Kasumi-1 (cell line): ENCODE measurements around the gene COLEC12.

Experiments used
- DNase-seq, 2 experiments: peaks; one replicate each; lab custom pipeline; 2025; lab: John Stamatoyannopoulos, UW

Gene COLEC12

DNA sequence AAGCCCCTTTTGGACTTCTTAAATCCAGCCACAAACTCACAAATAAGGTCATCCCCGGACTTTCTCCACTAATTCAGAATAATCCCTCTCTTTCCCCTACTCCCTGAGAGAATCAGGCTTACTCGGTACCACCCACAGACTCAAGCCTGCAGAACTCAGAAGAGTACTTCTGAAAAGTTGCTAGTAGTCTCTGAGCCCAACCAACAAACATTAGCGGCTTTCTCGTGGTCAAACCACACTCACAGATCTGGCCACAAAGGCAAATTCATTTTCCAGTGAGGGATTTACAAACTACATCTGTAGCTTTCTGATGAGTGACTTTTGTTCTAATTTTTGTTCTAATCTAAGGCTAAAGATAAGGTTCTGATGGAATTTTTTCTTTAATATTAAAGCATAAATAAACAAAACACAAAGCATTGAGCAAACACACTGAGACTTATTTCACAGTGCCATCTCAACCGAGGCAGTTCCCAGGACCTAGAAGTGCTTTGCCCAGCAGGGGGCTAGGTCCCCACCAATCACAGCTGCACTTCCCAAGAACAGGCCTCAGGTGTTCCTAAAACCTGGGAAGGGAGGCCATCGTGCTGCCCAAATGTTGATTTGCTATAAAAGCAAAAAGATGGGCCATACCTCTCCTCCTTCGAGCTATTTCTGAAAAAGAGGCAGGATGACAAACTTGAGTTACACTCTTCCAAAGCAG, 110.7 kb downstream of the COLEC12 start:
- no peak for DNase-seq

DNA sequence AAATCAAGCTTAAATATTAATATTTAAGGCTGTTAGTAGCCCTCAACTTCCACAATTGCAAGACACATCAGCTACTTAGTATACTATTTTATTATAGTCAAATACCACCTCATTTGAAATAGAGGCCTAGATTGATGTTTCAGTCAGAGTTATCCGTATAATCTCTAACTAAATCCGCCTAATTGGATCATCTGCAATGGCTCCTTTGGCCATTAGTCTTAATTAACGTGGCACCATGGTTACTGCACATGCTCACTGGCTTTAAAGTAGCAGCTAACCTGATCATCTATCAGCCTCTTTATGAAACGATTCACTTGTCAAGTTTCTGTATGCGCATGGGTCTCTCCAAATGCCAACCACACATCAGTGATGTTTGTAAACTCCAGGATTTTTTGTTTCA, 112.3 kb downstream of the COLEC12 start:
- no peak for DNase-seq

DNA sequence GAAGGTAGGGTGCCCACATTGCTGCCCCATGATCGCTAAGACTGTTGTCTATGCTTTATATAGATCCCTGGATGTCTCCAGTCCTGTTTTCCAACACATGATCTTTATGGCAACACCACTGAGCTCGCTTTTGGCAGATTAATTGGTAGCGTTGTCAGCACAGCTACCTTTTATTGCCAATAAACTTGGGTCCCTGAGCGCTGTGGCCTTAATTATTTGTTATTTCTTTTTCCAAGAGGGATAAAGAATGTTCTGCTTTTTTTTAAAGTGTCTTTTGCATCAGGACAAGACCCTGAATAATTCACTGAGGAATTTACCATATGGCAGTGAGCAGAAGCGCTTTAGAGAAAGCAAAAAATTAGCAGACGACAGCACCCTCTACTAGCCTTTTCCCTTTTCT, 113.5 kb downstream of the COLEC12 start:
- no peak for DNase-seq

DNA sequence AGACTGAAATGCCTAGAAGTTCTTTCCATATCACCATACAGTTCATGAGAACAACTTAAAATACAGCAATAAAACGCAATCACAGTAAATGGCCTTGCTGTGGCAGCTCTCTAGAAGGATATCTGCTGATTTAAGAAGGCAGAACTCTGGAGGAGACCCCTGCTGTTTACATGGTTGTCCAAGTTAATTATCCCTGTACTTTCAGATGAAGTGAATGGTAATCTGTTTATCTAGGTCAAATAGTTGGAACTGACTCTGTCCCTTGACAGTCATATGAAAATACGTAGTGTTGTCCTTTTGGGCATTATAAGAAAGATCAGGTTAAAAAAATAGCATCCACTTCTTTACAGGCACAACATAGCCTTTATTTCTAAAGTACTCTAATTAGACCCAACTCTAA, 115.6 kb downstream of the COLEC12 start:
- no peak for DNase-seq

DNA sequence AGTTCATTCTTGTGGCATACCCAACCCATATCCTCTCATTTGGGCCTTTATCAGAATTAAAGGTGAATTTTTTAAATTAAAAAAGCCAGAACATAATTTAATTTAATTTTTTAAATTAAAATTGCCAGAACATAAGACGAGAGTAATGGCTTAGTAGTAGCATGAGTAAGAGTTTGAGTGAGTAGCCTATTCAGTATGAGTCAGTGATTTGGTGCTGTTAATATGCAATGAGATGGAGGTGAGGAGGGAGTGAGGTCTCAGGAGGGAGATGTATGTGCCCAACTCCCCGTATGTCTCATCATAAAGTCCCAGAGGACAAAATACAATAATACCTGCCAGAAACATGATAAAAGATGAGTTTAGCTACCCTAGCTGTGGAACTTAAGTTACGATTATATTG, 117.4 kb downstream of the COLEC12 start:
- no peak for DNase-seq

DNA sequence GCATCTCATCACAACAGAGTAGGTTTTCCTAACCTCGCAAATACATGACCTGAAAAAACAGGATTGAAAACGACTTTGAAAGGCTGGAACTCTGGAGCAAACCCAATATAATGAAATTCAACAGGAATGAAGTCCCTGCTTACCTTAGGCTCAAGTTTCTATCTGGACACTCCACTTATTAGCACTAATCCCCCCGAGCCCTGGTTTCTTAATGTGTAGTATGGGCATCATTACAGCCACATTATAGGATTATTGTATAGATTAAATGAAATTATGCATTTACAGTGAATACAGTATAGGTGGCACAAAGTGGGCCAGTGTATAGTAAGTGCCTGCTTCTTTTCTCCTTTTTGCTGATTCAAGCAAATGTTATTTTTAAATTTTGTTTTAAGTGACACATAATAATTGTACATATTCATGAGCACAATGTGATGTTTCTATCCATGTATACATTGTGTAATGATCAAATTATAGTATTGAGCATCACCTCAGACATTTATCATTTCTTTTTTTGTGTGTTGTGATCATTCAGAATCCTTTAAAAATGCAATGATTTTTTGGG, 118.0 kb downstream of the COLEC12 start:
- DNase-seq: no peak

DNA sequence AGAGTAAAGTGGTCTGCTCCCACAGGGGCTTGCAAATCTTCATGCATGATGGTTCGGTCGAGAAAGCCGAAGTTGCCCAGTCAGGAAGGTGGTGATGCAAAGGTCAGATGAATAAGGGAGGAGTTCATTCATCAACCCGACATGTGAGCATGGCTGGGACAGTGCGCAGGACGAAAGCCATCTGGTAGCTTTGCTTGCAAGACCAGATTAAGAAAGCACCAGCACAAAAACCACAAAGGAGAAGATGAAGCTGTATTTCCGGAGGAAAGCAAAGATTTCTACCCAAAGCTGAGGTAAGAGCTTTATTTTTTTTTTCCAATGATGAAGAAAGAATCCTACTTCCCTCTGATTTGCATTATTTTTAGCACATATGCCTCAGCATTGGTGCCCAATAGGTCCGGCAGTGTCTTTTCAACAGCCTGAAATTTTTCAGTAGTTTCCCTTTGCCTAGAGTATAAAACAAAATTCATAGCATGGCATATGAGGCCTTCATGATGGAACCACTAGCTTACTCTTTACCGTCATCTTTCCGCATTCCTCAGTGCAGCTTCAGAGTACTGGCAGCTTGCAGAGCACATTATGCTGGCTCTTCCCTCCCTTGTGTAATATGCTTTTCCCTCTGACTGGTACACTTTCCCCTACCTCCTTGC, 120.7 kb downstream of the COLEC12 start:
- DNase-seq: peak; percentile 35 to 46

DNA sequence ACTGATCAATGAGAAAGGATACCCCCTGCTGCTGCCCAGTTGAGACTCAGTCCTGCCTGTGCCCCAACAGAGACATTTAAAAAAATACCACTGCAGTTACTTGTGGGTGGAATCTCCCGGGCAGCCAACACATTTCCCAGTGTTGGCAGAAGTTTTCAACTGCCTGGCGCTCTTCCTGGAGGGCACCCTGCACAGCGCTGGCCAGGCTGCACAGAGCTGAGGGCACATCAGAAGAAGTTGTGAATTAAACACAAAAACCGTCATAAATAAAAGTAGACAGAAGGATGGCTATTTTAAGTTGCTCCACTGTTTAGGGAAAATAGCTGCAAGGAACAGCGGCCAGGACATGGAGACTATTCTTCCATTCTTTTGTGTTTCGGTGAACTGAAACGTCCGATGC, 122.4 kb downstream of the COLEC12 start:
- DNase-seq: no peak

DNA sequence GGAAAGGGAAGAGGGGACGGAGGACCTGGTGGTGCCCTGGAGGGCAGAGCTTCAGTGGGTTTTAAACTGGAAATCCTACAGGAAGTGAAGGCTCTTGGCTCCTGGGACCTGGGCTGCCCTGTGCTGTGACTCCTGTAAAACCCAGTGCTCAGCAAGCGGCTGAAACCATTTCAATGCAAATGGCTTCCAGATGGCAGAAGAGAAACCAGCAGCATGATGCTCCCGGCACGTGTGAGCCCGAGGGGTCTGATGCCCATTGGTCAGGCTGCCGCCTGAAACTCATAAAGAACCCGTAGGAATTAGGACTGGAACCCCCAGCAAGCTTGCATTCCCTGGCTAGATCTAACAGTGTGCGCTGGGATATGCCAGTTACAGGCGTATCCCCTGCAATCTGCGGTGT, 123.4 kb downstream of the COLEC12 start:
- DNase-seq: no peak

DNA sequence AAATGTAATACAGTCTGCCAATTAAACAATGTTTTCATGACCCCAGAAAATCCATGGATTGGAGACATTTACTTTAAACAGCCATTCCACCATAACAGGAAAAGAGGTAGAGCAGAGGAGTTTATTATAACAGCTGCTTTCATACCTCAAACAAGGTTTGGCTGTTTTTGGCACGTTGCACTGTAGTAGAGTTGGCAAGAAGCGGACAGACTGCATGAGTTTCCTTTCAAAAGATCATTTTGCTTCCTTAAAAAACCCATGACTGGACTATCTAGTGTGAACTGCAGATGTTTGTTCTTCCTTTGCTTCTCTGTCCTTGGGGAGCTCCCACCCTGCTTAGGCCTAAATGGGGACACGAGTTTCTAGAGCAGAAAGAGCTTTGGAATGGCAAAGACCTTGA, 124.2 kb downstream of the COLEC12 start:
- DNase-seq: no peak

DNA sequence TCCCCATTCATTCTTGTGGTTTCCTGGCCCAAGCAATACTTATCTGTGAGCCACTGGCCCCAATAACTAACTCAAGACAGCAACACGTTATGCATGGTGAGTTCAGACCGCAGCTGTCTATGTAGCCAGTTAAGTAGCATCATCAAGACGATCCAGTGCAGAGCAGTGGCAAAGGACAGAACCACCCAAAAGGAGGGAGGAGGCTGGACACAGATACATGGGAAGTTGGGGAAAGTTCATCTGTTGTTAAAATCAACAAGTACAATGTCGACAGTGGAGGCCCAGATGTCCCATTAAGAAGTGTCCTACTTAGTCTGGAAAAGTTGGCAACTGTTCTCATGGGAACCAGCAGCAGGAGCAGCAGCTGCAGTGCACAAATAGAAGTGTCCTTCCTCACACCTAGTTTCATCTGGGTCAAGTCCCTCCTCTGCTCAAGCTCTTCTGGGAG, 125.8 kb downstream of the COLEC12 start:
- no peak for DNase-seq

DNA sequence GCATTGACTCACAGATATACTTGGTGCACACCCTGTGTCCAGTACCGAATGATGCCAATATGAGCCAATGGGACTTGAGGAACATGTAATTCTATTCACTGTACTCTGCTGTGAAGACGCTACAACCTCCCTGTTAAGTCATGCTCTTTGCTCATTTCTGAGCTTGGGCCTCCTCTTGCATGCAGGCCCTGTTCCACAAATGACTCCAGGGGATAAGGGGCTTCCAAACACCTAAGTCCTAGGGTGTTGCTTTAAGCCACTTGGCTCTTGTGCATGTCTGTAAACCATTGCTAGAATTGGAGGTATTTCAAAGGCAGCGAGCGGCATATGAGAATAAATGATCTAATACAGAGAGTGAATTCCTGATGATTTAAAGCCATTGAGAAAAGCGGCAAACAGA, 126.7 kb downstream of the COLEC12 start:
- no peak for DNase-seq

DNA sequence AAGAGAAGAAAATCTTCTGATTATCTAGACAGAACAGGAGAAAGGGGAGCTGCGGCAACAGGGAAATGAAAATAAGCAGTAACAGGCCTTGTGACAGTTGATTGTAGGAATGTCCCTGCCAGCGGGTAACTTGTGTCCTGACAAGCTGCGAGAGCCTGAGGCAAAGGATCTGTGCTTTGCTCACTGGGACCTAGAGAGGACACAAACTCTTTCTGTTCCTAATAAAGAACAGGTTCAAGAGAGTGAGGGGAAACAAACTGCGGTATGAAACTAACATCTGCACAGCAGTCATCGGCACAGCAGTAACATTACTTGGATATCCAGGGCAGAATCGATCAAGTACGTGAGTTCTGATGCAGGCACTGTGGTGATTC, 128.9 kb downstream of the COLEC12 start:
- DNase-seq: no peak

DNA sequence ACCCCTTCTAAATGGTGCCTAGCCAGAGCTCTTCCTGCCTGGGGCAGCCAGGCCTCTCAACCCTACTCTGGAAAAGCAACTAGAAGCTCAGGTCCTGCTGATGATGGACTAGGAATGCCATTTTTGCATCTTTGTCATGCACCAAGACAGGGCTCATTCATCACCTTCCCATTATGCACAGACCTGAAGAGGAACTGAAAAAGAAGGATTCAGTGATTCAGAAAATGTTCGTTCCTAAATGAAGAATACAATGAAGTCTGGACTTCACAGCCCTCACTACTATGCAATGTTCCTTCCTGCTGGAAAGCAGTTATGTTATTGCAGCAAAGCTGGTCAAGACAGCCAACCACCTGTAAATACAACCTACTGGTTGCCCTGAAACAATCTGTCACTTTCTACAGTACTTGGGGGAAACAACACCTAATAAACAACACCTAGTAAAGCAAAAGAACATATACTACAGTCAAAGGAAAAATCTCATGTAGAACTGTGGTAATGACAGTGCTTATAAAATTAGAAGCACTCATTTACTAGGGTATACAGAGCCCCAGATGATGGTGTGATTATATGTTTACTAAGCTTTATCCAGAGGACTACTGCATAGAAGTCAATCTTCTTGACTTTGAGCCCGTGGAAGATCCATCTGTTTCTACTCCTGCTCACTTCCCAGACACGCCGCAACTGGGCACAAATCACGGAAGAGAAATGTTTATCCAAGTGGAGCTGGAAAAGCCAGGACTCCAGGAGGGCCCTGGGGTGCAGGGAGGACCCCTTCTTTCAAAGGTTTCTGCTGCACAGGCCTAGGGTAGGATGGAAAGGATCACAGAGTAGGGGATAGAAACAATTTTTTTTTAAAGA, 129.5 kb downstream of the COLEC12 start:
- no peak for DNase-seq

DNA sequence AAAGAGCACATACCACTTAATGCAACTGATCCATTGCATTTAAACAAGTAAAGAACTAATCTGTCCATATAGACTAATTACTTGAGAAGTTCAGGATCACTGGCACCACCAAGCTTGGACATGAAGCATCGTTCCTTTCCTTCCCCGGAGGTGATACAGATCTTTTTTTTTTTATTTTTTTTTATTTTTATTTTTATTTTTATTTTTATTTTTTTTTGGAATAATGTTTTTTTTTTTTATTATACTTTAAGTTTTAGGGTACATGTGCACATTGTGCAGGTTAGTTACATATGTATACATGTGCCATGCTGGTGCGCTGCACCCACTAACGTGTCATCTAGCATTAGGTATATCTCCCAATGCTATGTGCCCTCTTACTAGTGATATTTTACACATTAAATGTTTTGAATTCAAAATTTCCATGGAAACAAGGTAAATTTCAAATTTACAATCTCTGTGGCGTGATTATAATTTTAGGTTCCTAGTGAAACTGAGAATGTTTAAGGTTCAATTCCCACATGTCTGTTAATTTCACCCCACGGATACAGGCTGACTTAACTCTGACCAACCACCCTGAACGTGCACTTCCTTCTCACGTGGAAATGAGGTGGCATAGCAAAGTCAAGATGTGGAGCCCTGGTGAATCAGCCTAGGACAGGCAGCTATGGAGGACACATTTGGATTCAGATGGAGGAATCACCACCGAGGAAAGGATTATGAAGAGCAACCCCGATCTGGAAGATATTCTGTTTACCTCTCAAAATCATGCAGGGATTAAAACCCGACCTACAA, 131.1 kb downstream of the COLEC12 start:
- no peak for DNase-seq

DNA sequence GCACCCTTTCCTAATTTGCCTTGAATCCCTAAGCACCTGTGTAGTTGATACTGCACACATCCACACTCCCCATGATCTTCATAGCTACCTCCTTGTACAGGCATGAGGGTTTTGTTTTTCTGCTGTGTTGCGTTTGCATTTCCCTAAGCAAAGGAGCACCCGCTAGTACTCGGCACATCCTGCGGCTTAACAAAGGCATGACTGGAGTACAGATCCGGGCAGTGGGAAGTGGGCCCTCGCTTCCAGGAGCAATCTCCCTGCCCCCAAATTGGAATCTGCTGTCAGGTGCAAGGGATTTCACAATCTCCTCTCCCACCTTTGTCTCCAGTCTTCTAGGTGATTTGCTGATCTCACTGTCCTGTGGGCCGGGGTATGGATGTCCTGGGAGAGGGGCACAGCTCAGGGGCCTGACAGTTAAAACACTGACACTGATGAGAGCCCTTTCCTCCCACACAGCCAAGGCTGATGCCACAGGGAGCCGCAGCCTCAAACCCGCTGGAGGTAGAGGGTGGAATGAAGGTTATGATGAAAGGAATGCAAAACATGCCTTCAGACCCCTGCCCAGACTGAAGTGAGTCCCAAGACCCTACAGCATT, 133.9 kb downstream of the COLEC12 start:
- no peak for DNase-seq

DNA sequence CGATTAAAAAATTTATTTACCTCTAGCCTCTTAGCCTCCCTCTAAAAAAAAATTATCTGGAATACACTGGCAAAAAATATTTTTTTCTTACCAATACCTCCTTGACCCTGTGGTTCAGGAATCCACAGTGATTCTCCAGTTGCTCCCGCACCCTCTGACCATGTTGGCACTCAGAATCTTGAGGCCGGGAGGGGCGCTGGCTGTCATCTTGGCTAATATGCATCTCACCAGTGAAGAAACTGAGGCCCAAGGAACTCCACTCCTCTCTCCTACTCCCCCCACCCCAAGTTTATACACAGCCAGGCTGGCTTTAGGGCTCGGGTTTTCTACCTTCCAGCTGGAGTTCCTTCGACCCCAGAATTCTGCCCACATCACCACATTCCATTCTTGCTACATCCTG, 134.8 kb downstream of the COLEC12 start:
- DNase-seq: no peak

DNA sequence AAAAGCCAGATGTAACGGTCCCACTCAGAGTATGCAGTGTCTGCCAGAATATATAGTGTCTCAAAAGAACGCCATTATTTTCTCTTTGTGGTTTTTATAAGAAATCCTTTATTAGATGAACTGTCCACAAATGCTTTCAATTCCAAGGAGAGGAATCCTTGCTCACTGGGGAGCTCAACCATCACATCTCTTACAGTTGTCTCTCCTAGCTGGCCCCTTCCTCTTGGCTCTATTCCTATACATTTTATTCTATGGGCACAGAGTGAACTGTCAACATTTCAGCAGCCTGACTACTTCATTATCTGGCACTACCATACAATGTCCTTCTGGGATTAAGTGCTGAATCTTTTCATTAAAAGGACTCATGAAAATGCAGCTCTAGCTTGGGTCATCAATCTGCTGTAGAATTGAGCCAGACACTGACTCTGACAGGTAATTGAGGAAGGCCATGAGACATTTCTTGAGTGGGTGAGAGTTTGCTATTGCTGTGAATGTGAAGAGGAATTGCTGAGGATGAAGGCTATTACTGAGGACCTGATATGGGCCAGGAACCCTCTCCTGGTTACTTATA, 136.2 kb downstream of the COLEC12 start:
- no peak for DNase-seq

DNA sequence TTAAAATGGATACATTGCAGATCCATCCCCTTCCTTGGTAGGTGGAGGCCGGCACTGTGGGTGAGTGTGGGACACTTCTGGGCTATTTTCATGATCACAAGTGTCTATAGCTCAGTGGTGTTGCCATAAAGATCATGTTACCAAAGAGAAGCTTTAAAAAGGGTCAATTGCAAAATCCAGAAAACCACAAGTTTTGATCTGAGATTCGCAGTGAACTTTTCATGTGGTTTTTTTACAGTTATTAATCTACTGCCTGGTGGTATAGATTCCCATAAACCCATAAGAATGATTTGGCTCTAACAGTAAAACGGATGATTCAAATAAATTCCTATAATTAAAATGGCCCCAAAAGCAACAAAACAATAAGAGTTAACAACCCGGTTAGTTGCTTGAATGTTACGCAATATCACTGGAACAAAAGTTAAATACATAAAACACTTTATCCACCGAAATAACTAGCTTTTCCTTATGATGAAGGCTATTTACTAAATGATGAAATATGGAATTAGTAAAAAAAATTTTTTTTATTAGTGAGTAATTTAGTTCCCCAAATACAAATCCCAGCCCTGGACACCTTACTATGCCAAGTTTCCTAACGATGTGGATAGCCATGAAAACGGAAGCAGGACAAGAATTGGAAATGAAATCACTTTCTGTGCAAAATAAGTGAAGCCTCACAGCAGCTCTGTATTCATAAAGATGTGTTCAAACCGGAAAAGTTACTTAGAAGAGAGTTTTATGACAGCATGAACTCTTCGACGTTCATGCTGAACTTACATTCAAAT, 137.0 kb downstream of the COLEC12 start:
- peak; percentile 31 to 42 for DNase-seq
